PC-9 (cell line): ENCODE measurements around the gene FAM47E. TPM values are rescaled to one million over a fixed set of nuclear protein-coding genes. Genes with fewer than 3 reads are reported as not detected.

Experiments used
- BruUV-seq: library from RNA; stranded (reverse); fragments of 400-500 nt; replicated peaks from 2 replicates; lab custom pipeline; 2021; lab: Mats Ljungman, UMichigan
- CTCF ChIA-PET: fragments of 300-600 bp; sonication (Branson Sonifier 250); formaldehyde crosslinking; loops from one replicate; lab custom pipeline; 2022; ENCODE audit warnings: antibody characterized with exemption; lab: Charles Lee
- POLR2A ChIA-PET: fragments of 300-600 bp; sonication (Branson Sonifier 250); formaldehyde crosslinking; loops from one replicate; lab custom pipeline; 2022; ENCODE audit warnings: antibody characterized with exemption; ENCODE audit not compliant: unreplicated experiment; lab: Charles Lee
- DNase-seq, 2 experiments: peaks; one replicate each; pipeline versions ENCODE4 v3.0.0 to v3.0.0-alpha.2; 2015 to 2022; ENCODE audit warnings: mixed read lengths in 1 of 2
- H2AFZ ChIP-seq: fragments of 200-600 bp; sonication (generic); 2 replicates; pipeline ENCODE4 v1.8.1; 2017; ENCODE audit warnings: antibody characterized with exemption
- H3F3A ChIP-seq: fragments of 200-600 bp; sonication (generic); 2 replicates; pipeline ENCODE4 v1.8.1; 2017; ENCODE audit warnings: antibody characterized with exemption, mild to moderate bottlenecking, low read depth; ENCODE audit not compliant: insufficient read depth
- H3K27ac ChIP-seq: fragments of 200-600 bp; sonication (generic); 2 replicates; pipeline ENCODE4 v1.6.1; 2016; ENCODE audit warnings: mixed run types
- H3K27me3 ChIP-seq: fragments of 200-600 bp; sonication (generic); 2 replicates; pipeline ENCODE4 v1.6.1; 2016; ENCODE audit warnings: low read depth, mixed run types; ENCODE audit not compliant: insufficient read depth
- H3K36me3 ChIP-seq: fragments of 200-600 bp; sonication (generic); 2 replicates; pipeline ENCODE4 v1.6.1; 2016; ENCODE audit warnings: low read depth, mixed run types
- H3K4me1 ChIP-seq: fragments of 200-600 bp; sonication (generic); replicated peaks from 2 replicates; pipeline ENCODE4 v1.6.1; 2016; ENCODE audit warnings: mixed run types; ENCODE audit not compliant: insufficient read depth
- H3K4me2 ChIP-seq: fragments of 200-600 bp; sonication (generic); 2 replicates; pipeline ENCODE4 v1.6.1; 2017; ENCODE audit warnings: mixed run types
- H3K4me3 ChIP-seq: fragments of 200-600 bp; sonication (generic); 2 replicates; pipeline ENCODE4 v1.6.1; 2016; ENCODE audit warnings: mixed run types
- H3K79me2 ChIP-seq: fragments of 200-600 bp; sonication (generic); 2 replicates; pipeline ENCODE4 v1.6.1; 2017; ENCODE audit warnings: low read depth, mixed run types
- H3K9me2 ChIP-seq: fragments of 200-600 bp; sonication (generic); 2 replicates; pipeline ENCODE4 v1.8.1; 2017; ENCODE audit warnings: mild to moderate bottlenecking; ENCODE audit not compliant: insufficient read depth
- H3K9me3 ChIP-seq: fragments of 200-600 bp; sonication (generic); 2 replicates; pipeline ENCODE4 v1.8.1; 2016; ENCODE audit warnings: low read depth; ENCODE audit not compliant: insufficient read depth
- H4K20me1 ChIP-seq: fragments of 200-600 bp; sonication (generic); 2 replicates; pipeline ENCODE4 v1.8.1; 2017; ENCODE audit not compliant: insufficient read depth
- EZH2 ChIP-seq: fragments of 200-600 bp; sonication (generic); IDR thresholded peaks from 2 replicates; pipeline ENCODE4 v1.8.0; 2017; ENCODE audit warnings: antibody characterized with exemption, low read depth
- intact Hi-C: fragments of 100-400 bp; cut with micrococcal nuclease; formaldehyde crosslinking; loops from one replicate; pipeline ENCODE4 v1.10.0; 2022; ENCODE audit not compliant: unreplicated experiment
- total RNA-seq: library from RNA; stranded (reverse); gene quantifications from 2 replicates; pipeline ENCODE4 v1.2.3, GENCODE V29; 2021
- TF ChIP-seq, protein P1 (sequence below): fragments of 200-600 bp; sonication (generic); conservative IDR thresholded peaks from 2 replicates; pipeline ENCODE4 v1.6.1; 2017; ENCODE audit warnings: mixed run types, antibody characterized with exemption, mild to moderate bottlenecking, moderate library complexity

FAM47E gene
- total RNA-seq, 1 experiment from 2014 or later = 2.2 TPM

DNA sequence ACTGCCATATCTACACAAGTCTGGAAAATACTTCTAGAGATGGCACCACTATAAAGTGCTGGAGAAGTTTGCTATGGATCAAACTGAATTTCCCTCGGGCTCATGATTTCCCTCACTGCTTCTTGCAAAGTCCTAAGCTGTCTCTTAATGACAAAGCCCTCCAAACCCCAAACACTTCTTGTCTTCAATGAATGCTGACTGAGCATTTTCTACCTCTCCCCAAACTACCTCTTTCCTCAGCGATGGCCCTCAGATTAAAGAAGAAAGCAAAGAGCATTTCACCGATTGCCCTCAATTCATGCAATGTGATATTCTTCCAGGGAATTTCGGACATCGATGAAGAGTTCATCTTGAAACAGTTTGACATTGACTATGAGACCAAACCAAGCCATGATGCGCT, 19.7 kb downstream of the FAM47E start:
- H3K9me2 ChIP-seq = no peaks in the 10 kb centered on the region
- BruUV-seq = no TSS peak
- POLR2A ChIA-PET = no interaction called here
- intact Hi-C loops = no loop called here
- no peak overlapping the region for H2AFZ ChIP-seq
- TF ChIP-seq, protein P1, sequence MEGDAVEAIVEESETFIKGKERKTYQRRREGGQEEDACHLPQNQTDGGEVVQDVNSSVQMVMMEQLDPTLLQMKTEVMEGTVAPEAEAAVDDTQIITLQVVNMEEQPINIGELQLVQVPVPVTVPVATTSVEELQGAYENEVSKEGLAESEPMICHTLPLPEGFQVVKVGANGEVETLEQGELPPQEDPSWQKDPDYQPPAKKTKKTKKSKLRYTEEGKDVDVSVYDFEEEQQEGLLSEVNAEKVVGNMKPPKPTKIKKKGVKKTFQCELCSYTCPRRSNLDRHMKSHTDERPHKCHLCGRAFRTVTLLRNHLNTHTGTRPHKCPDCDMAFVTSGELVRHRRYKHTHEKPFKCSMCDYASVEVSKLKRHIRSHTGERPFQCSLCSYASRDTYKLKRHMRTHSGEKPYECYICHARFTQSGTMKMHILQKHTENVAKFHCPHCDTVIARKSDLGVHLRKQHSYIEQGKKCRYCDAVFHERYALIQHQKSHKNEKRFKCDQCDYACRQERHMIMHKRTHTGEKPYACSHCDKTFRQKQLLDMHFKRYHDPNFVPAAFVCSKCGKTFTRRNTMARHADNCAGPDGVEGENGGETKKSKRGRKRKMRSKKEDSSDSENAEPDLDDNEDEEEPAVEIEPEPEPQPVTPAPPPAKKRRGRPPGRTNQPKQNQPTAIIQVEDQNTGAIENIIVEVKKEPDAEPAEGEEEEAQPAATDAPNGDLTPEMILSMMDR = no peak
- no peak for TF ChIP-seq EZH2
- H3K27ac ChIP-seq = no peak overlapping the region
- no peaks in the 10 kb centered on the region for H4K20me1 ChIP-seq
- CTCF ChIA-PET = no interaction called here
- no peak overlapping the region for H3K4me3 ChIP-seq
- H3K79me2 ChIP-seq = no peaks in the 10 kb centered on the region
- no peaks in the 10 kb centered on the region for H3K27me3 ChIP-seq
- H3K4me1 ChIP-seq = no peaks in the 10 kb centered on the region
- no peaks in the 10 kb centered on the region for H3F3A ChIP-seq
- DNase-seq = no peak
- H3K9me3 ChIP-seq = no peaks in the 10 kb centered on the region
- H3K36me3 ChIP-seq = no peaks in the 10 kb centered on the region
- no peak overlapping the region for H3K4me2 ChIP-seq

DNA sequence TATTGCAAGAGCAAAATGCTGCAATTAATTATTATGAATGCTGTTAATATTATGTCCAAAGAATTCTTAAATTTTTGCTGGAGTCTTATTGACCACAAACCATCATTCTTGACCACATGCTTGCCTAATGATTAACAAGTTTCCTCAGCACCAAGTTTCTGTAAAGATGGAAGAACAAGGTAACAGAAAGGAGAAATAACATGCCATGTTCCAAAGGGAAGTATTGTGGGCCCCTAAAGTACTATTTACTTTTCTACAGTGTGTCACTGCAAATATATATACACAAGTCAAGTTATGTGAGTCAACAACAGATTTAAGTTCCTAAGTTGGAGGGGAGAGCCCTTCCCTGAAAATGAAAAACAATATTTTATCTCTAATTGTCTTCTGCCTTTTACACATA, 20.6 kb downstream of the FAM47E start:
- no peak overlapping the region for H3K4me2 ChIP-seq
- H4K20me1 ChIP-seq = no peaks in the 10 kb centered on the region
- no peaks in the 10 kb centered on the region for H3K79me2 ChIP-seq
- H3K9me3 ChIP-seq = no peaks in the 10 kb centered on the region
- no peak overlapping the region for H3K4me3 ChIP-seq
- DNase-seq = no peak
- ChIA-PET CTCF (no interaction called here), POLR2A (no interaction called here)
- no peaks in the 10 kb centered on the region for H3K4me1 ChIP-seq
- intact Hi-C loops = no loop called here
- H3F3A ChIP-seq = no peaks in the 10 kb centered on the region
- TF ChIP-seq, protein P1 = no peak
- no peaks in the 10 kb centered on the region for H3K27me3 ChIP-seq
- H3K36me3 ChIP-seq = no peaks in the 10 kb centered on the region
- BruUV-seq = no TSS peak
- H3K9me2 ChIP-seq = no peaks in the 10 kb centered on the region
- H2AFZ ChIP-seq = no peak overlapping the region
- H3K27ac ChIP-seq = no peak overlapping the region

DNA sequence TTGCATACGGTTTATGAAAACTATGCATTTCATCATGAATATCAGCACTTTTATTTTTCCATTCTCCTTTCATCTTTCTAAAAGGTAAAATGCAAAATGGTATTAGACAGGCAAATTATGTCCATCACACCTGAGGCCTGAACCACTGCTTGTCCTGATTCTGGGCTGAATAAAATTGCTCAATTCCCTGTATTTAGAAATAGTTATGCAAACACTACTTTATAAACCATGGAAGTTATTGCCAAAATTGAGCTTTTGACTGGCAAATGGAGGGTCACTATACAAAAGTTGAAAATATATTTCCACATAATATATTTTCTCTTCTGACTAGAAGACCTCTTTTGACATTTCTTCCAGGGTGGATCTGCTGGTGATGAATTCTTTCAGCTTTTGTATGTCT, 21.1 kb downstream of the FAM47E start:
- no peak for DNase-seq
- POLR2A ChIA-PET = interaction anchor here (0.7 kb wide), 1 partner anchor 101 kb away, joined by 4 read pairs; no protein-coding TSS in a partner anchor
- intact Hi-C loops = no loop called here
- Histone ChIP-seq H3K36me3 (no peaks in the 10 kb centered on the region), H4K20me1 (no peaks in the 10 kb centered on the region), H3K4me3 (no peak overlapping the region), H3F3A (no peaks in the 10 kb centered on the region), H3K27me3 (no peaks in the 10 kb centered on the region), H3K27ac (no peak overlapping the region), H3K9me3 (no peaks in the 10 kb centered on the region), H2AFZ (no peak overlapping the region), H3K4me1 (no peaks in the 10 kb centered on the region), H3K79me2 (no peaks in the 10 kb centered on the region), H3K9me2 (no peaks in the 10 kb centered on the region), H3K4me2 (no peak overlapping the region)
- TF ChIP-seq, protein P1 = no peak
- no peak for TF ChIP-seq EZH2
- no TSS peak for BruUV-seq
- CTCF ChIA-PET = no interaction called here
